Stimulated activated naive CD8-positive, alpha-beta T cell treated with anti-CD3 and anti-CD28 coated beads, Interleukin-15, amount 100 ng/mL, for 72 hours (primary cell): ENCODE measurements around the gene BRPF3.

Experiments used
- ATAC-seq: fragments of 150-1000 bp; cut with Tn5 transposase; 2 replicates; pipeline ENCODE4 v1.10.0; 2021; ENCODE audit warnings: mild to moderate bottlenecking, moderate library complexity
- DNase-seq, 2 donors: peaks; one replicate each; pipeline ENCODE4 v3.0.0; 2021 to 2022
- H3K27ac Mint-ChIP-seq, 2 donors: one replicate each; pipeline ENCODE4 v1.8.0; 2022; ENCODE audit warnings: mild to moderate bottlenecking in 2 of 2, mixed read lengths in 2 of 2, moderate library complexity in 2 of 2
- H3K27me3 Mint-ChIP-seq: one replicate; pipeline ENCODE4 v1.8.0; 2022; ENCODE audit warnings: mixed read lengths
- H3K4me1 Mint-ChIP-seq: one replicate; pipeline ENCODE4 v1.8.0; 2022; ENCODE audit warnings: mild to moderate bottlenecking, mixed read lengths
- H3K4me3 Mint-ChIP-seq, 2 donors: one replicate each; pipeline ENCODE4 v1.8.0; 2022; ENCODE audit warnings: mild to moderate bottlenecking in 2 of 2, mixed read lengths in 2 of 2, moderate library complexity in 1 of 2
- H3K9me3 Mint-ChIP-seq, 2 donors: one replicate each; pipeline ENCODE4 v1.8.0; 2022; ENCODE audit warnings: mixed read lengths in 2 of 2

Gene BRPF3

GRCh38 chr6:36196113-36196879, at the start of gene BRPF3:
Gene BRPF3 (plus strand): TSS chr6:36196744. CDS start chr6:36200323, 3,579 bp downstream.
- peak within 1 kb of the TSS; percentile 91 to 93 for H3K4me3 Mint-ChIP-seq
- ATAC-seq (peak; percentile 70), DNase-seq (peak; percentile 82 to 85)
- no peaks in the 10 kb centered on the region for H3K27me3 Mint-ChIP-seq
- H3K27ac Mint-ChIP-seq, result peak within 1 kb of the TSS; percentile 94 to 96
- peaks cover 0 to 6% of the 10 kb centered on the region in 2 donors for H3K9me3 Mint-ChIP-seq
- H3K4me1 Mint-ChIP-seq, result peaks cover 41% of the 10 kb centered on the region

- H3K9me3 Mint-ChIP-seq, result peaks cover 4 to 15% of the 10 kb centered on the region in 2 donors
- H3K4me1 Mint-ChIP-seq, result peaks cover 11% of the 10 kb centered on the region
- H3K4me3 Mint-ChIP-seq, result no peak overlapping the region
- DNase-seq (no peak), ATAC-seq (no peak)
- no peaks in the 10 kb centered on the region for H3K27me3 Mint-ChIP-seq
- peak overlapping the region in 1 of 2 donors; percentile 5 for H3K27ac Mint-ChIP-seq
Measured at GRCh38 chr6:36147294-36147693, 49.2 kb upstream of the BRPF3 start.

GRCh38 chr6:36149476-36149875, 47.1 kb upstream of the BRPF3 start:
- no peak for ATAC-seq
- DNase-seq, result no peak
- no peak overlapping the region for H3K4me3 Mint-ChIP-seq
- no peak overlapping the region for H3K27ac Mint-ChIP-seq
- peaks cover 11% of the 10 kb centered on the region for H3K4me1 Mint-ChIP-seq
- no peaks in the 10 kb centered on the region for H3K27me3 Mint-ChIP-seq
- peaks cover 11 to 15% of the 10 kb centered on the region in 2 donors for H3K9me3 Mint-ChIP-seq

GRCh38 chr6:36150283-36150682, 46.3 kb upstream of the BRPF3 start:
- Mint-ChIP-seq H3K27ac (no peak overlapping the region), H3K27me3 (no peaks in the 10 kb centered on the region), H3K4me3 (no peak overlapping the region), H3K4me1 (peaks cover 11% of the 10 kb centered on the region), H3K9me3 (peaks cover 12 to 15% of the 10 kb centered on the region in 2 donors)
- DNase-seq, result no peak
- ATAC-seq, result no peak

- no peaks in the 10 kb centered on the region for H3K4me1 Mint-ChIP-seq
- DNase-seq (no peak), ATAC-seq (no peak)
- H3K27me3 Mint-ChIP-seq, result no peaks in the 10 kb centered on the region
- H3K4me3 Mint-ChIP-seq, result no peak overlapping the region
- peaks cover 11 to 18% of the 10 kb centered on the region in 2 donors for H3K9me3 Mint-ChIP-seq
- H3K27ac Mint-ChIP-seq, result no peak overlapping the region
Measured at GRCh38 chr6:36154286-36154685, 42.3 kb upstream of the BRPF3 start.

GRCh38 chr6:36155662-36156061, 40.9 kb upstream of the BRPF3 start:
- Mint-ChIP-seq H3K4me1 (no peaks in the 10 kb centered on the region), H3K9me3 (peaks cover 11 to 23% of the 10 kb centered on the region in 2 donors), H3K27me3 (no peaks in the 10 kb centered on the region), H3K4me3 (no peak overlapping the region), H3K27ac (no peak overlapping the region)
- ATAC-seq (no peak), DNase-seq (no peak)

GRCh38 chr6:36160147-36160760, 36.3 kb upstream of the BRPF3 start:
- H3K9me3 Mint-ChIP-seq, result peaks cover 11 to 16% of the 10 kb centered on the region in 2 donors
- ATAC-seq, result no peak
- no peak overlapping the region for H3K4me3 Mint-ChIP-seq
- no peak for DNase-seq
- H3K4me1 Mint-ChIP-seq, result no peaks in the 10 kb centered on the region
- no peaks in the 10 kb centered on the region for H3K27me3 Mint-ChIP-seq
- no peak overlapping the region for H3K27ac Mint-ChIP-seq

GRCh38 chr6:36169023-36170007, 27.2 kb upstream of the BRPF3 start:
- peaks cover 0 to 19% of the 10 kb centered on the region in 2 donors for H3K9me3 Mint-ChIP-seq
- peak overlapping the region; percentile 19 to 41 for H3K4me3 Mint-ChIP-seq
- DNase-seq (no peak), ATAC-seq (peak; percentile 76)
- H3K27ac Mint-ChIP-seq, result peak overlapping the region; percentile 21 to 83
- H3K27me3 Mint-ChIP-seq, result no peaks in the 10 kb centered on the region
- H3K4me1 Mint-ChIP-seq, result peaks cover 34% of the 10 kb centered on the region

- Mint-ChIP-seq H3K27ac (no peak overlapping the region), H3K4me3 (no peak overlapping the region), H3K4me1 (peaks cover 34% of the 10 kb centered on the region), H3K27me3 (no peaks in the 10 kb centered on the region), H3K9me3 (peaks cover 0 to 19% of the 10 kb centered on the region in 2 donors)
- DNase-seq, result no peak
- no peak for ATAC-seq
Measured at GRCh38 chr6:36170704-36171103, 25.8 kb upstream of the BRPF3 start.

- Mint-ChIP-seq H3K27me3 (no peaks in the 10 kb centered on the region), H3K9me3 (peaks cover 0 to 12% of the 10 kb centered on the region in 2 donors), H3K27ac (peak overlapping the region in 1 of 2 donors; percentile 63), H3K4me3 (peak overlapping the region in 1 of 2 donors; percentile 44), H3K4me1 (peaks cover 36% of the 10 kb centered on the region)
- no peak for DNase-seq
- ATAC-seq, result no peak
Measured at GRCh38 chr6:36171573-36171972, 25.0 kb upstream of the BRPF3 start.

GRCh38 chr6:36177166-36177565, 19.4 kb upstream of the BRPF3 start:
- Mint-ChIP-seq H3K4me3 (peak overlapping the region in 1 of 2 donors; percentile 8), H3K27ac (peak overlapping the region in 1 of 2 donors; percentile 82), H3K9me3 (peaks cover 12 to 24% of the 10 kb centered on the region in 2 donors), H3K27me3 (no peaks in the 10 kb centered on the region), H3K4me1 (peaks cover 18% of the 10 kb centered on the region)
- peak; percentile 89 for ATAC-seq
- peak in 1 of 2 donors; percentile 41 for DNase-seq

GRCh38 chr6:36178544-36178943, 18.0 kb upstream of the BRPF3 start:
- H3K27ac Mint-ChIP-seq, result peak overlapping the region in 1 of 2 donors; percentile 48
- H3K4me3 Mint-ChIP-seq, result no peak overlapping the region
- no peaks in the 10 kb centered on the region for H3K27me3 Mint-ChIP-seq
- no peak for DNase-seq
- peaks cover 19 to 34% of the 10 kb centered on the region in 2 donors for H3K9me3 Mint-ChIP-seq
- peaks cover 11% of the 10 kb centered on the region for H3K4me1 Mint-ChIP-seq
- ATAC-seq, result no peak

GRCh38 chr6:36180126-36180525, 16.4 kb upstream of the BRPF3 start:
- H3K4me1 Mint-ChIP-seq, result peaks cover 11% of the 10 kb centered on the region
- no peak overlapping the region for H3K27ac Mint-ChIP-seq

GRCh38 chr6:36184311-36184710, 12.2 kb upstream of the BRPF3 start:
- DNase-seq (no peak), ATAC-seq (no peak)
- H3K4me1 Mint-ChIP-seq, result no peaks in the 10 kb centered on the region
- H3K27ac Mint-ChIP-seq, result no peak overlapping the region
- no peak overlapping the region for H3K4me3 Mint-ChIP-seq
- H3K27me3 Mint-ChIP-seq, result no peaks in the 10 kb centered on the region
- peaks cover 11% of the 10 kb centered on the region in 2 donors for H3K9me3 Mint-ChIP-seq

More at GRCh38 chr6:36180126-36180525, 16.4 kb upstream of the BRPF3 start:
- H3K4me3 Mint-ChIP-seq, result no peak overlapping the region
- no peak for DNase-seq
- no peak for ATAC-seq
- H3K9me3 Mint-ChIP-seq, result peaks cover 19 to 34% of the 10 kb centered on the region in 2 donors
- H3K27me3 Mint-ChIP-seq, result no peaks in the 10 kb centered on the region

GRCh38 chr6:36186199-36186598, 10.3 kb upstream of the BRPF3 start:
- Mint-ChIP-seq H3K9me3 (peaks cover 11% of the 10 kb centered on the region in 2 donors), H3K27me3 (no peaks in the 10 kb centered on the region), H3K4me1 (no peaks in the 10 kb centered on the region), H3K27ac (no peak overlapping the region), H3K4me3 (no peak overlapping the region)
- ATAC-seq (no peak), DNase-seq (no peak)
